Stimulated activated CD4-positive, alpha-beta T cell treated with anti-CD3 and anti-CD28 coated beads, Interleukin-4, amount 100 ng/mL, for 4 hours (primary cell): ENCODE data around the gene RIMS4.
"Not testable (repeated sequence)": the region's sequence is repeated elsewhere in the genome, so short reads cannot be mapped to it uniquely, and the experiment has no call there.

Experiments
- DNase-seq, 2 experiments: peaks; one replicate each; pipeline ENCODE4 v3.0.0-alpha.2; 2020

RIMS4 gene

GRCh38 chr20:44790638-44791393 lies 19.5 kb downstream of the RIMS4 start:
- DNase-seq: no peak

DNA sequence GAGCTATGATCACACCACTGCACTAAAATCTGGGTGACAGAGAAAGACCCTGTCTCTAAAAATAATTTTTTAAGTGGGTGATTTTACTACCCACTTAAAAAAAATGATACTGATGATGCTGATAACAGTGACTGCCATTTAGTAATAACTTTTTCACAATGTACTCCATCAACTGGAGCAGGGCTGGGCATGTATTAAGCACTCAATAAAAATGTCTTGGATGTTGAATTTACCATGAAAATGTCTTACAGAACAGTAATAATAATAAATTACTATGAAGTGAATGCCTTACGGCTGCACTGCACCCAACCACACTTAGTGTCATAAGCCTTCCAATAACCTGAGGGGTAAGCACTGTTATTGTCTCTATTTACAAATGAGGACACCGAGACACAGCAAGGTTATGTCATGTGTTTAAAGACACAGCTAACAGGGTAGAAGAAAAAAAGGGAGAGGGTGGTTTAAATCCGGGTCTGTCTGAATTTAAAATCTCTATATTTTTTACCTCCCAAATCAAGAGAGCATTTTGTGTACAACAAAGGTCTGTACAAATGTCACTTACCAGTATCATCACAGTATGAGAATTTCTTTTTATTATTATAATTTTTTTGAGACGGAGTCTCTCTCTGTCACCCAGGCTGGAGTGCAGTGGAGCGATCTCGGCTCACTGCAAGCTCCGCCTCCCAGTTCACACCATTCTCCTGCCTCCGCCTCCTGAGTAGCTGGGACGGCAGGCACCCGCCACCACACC lies 21.5 kb downstream of the RIMS4 start:
- DNase-seq: no peak

DNA sequence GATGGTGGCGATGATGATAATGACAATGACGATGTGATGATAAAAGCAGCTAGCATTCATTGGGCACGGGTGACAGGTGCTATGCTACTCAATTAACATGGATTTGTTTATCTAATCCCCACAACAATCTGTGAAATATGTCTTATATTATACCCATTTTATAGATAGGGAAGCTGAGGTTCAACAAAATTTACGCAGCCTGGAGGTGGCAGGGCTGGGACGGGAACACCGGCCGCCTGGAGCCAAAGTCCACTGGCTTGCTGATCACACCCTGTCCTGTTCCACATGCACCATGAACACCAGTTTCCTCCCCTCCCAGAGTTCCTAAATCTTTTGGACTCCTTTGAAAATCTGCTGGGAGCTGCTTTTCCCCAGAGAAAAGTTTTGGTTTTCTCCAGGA lies 23.0 kb downstream of the RIMS4 start:
- no peak for DNase-seq

- DNase-seq: no peak
These were observed 24.6 kb downstream of the RIMS4 start for GRCh38 chr20:44785768-44786167.

- DNase-seq: no peak
These were observed 25.7 kb downstream of the RIMS4 start for GRCh38 chr20:44784688-44785087.

DNA sequence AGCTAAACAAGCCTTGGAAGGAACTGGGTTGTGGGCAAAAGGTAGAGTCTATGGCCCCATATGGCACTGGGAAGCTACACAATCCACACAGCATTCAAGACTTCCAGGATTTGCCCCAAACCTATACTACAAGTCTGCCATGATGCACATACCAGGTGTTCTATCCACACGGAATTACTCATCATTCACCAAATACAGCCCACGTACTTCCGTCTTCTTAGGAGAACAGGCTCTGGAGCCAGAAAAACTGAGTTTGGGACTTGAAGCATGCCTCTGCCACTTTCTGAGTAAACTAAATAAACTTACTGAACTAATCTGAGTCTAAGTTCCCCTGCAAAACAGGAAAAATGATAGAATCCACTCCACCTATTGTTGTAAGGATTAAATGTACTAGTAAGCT lies 28.6 kb downstream of the RIMS4 start:
- DNase-seq: no peak

DNA sequence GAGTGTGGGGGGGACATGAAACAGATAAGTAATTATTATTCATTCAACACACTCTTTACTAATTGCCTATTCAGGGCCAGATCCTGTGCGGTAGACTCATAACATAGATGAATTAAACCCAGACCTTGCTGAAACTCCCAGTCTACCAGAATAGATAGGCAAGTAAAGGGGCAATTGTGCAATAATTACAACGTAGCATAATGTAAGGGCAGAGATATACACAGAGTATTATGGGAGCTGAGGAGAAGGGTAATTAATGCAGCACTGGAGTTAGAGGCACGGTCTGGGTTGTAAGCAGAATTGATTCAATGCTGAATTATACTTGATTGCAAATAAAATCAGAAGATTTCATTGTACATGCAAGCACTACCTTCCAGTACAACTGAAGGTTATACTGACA lies 29.2 kb downstream of the RIMS4 start:
- DNase-seq: no peak

DNA sequence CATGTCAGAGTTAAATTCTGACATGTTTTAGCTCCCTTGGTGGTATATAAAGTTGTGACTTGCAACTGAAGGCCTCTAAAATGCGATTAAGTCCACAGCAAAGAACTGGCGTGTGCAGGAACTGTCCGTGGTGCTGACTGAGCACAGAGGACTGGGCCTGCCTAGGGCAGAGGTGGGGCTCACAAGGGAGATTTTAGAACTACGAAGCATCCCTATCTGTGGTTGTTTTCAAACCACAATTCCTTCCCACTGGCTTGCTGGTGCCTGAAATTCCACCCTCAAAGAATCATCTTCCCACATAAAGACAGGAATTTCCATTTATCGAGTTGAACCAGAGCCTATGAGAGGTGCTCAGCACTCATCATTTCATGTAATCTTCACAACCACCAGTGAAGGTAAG lies 30.1 kb downstream of the RIMS4 start:
- DNase-seq: peak in 1 of 2 experiments; percentile 30

- no peak for DNase-seq
These were observed 33.4 kb downstream of the RIMS4 start for GRCh38 chr20:44776980-44777379.

- DNase-seq: no peak
These were observed 37.1 kb downstream of the RIMS4 start for GRCh38 chr20:44773070-44773829.

- DNase-seq: no peak
These were observed 37.7 kb downstream of the RIMS4 start for GRCh38 chr20:44772636-44773035.

DNA sequence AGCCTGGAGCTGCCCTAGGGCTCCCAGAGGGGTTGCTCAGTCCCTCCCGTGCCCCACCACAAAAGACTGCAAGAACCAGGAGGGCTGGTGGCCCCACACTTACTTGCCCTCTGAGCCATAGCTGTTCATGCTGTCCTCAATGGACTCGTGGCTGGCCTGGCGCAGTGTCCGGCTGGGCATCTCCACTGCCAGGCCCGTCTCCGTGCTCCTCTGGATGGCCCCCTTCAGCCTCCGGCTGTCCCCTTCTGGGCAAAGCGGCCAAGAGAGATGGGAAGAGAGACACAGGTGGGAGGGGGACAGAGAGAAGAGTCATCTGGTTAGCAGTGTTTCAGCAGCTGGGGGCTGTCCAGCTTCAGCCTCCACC lies 39.2 kb downstream of the RIMS4 start:
- no peak for DNase-seq

DNA sequence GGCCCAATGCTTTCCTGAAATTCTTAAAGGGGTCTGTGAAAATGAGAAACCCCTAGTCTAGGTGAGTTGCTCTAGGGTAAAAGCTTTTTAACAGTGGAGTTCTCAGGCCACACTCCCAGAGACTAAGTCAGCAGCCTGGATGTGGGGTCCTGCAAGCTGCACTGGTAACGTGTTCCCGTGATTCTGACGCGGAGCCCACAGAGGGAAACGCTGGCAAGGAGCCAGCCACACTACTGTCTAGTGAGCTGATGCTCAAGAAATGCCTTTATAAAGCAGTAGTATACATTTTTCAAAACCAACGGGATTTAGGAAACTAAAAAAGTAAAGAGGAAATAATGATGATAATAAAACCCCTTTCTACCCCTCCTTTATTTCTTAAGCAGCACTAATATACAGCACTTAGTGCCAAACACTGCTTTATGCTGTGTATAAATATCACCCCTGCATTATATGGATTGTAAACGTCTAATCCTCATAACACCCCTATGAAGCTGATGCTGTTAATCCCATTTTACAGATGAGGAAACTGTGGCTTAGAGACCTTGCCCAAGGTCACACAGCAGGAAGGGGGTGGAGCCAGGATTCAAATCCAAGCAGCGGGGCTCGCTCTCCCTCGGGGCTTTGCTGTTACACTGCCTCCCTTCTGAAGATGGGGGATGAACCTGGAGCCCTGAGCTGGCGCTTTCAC lies 39.7 kb downstream of the RIMS4 start:
- no peak for DNase-seq

- no peak for DNase-seq
These were observed 40.9 kb downstream of the RIMS4 start for GRCh38 chr20:44769481-44769863.

DNA sequence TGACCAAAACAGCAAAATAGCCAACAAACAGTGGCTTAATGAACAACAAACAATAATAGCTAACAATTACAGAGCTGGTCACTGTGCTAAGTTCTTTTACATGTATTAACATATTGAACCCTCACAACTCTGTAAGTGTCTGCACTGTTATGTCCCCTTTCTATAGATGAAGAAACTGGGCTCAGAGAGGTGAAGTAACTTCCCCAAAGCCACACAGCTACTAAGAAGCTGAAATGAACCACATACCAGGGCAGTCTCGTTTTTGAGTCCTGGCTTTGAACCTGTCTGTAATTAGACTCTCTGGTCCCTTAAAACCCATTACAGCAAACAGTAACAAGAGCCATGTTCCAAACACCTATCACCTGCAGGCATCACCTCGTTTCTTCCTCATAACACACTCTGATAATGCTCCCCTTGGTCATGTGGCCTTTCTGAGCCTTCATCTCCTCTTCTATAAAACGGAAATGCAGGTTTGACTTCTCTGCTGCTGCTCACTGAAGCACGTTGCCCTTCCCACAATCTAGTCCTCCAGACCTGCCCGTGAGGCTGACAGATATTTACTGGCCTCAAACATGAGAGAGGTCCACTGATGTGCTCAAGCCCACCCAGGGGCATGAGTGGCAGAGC lies 41.4 kb downstream of the RIMS4 start:
- DNase-seq: no peak

- DNase-seq: no peak
These were observed 42.1 kb downstream of the RIMS4 start for GRCh38 chr20:44768256-44768655.

- no peak for DNase-seq
These were observed 44.5 kb downstream of the RIMS4 start for GRCh38 chr20:44765701-44766347.

DNA sequence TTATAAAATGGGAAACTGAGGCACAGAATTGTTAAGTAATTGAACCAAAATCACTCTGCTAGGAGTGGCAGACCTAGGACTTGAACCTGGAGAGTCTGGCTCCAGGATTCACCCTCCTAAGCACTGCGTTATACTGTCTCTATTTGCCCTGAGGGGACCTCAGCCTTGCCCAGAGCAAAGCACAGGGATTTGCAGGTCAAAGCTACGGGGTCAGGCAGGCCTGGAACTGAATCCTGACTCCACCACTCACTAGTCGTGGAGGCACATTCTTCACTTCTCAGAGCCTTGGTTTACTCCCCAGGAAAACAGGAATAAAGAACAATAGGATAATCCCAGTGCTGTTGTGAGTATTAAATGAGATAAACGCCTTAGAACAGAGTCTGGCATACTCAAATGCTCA lies 45.3 kb downstream of the RIMS4 start:
- no peak for DNase-seq

DNA sequence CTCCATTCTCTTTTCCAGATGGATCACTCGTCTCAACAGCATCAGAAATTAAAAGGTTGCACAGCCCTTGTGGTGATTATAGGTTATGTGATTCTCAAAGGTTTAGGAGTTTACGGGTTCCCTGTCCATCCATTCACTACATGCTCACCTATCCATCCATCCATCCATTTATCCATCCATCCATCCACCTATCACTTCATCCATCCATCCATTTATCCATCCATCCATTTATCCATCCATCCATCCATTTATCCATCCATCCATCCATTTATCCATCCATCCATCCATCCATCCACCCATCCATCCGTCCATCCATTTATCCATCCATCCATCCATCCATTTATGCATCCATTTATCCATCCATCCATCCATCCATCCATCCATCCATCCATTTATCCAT lies 46.5 kb downstream of the RIMS4 start:
- DNase-seq: not testable (repeated sequence)

DNA sequence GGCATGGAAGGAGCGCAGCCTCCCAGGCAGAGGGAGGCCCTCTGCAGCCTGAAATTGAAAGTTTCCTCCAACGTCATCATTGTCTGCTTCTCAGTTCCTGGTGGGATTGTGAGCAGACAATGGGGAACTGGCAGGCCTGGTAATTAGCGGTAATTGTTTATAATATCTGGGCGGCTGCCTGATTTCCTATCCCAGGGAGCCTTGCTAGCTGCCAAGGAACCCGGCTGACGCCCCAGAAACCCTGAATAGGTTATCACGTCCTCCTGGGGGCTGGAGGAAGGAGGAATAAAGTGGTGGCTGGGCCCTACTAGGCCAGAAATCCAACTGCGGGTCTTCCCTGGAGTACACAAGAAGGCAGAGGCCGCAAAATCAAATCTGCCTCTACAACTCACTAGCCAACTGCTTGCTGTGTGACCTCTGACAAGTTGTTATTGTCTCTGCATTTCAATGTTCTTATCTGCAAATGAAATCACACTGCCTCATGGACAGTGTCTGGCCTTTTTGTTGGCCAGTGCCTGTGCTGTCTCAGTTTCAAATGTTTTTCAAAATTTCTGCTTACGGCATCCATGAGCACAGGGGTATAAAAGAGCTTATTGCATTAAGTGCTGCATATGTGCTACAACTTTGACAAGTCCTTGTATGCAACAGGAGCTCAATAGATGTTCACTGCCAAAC lies 47.7 kb downstream of the RIMS4 start:
- DNase-seq: no peak

DNA sequence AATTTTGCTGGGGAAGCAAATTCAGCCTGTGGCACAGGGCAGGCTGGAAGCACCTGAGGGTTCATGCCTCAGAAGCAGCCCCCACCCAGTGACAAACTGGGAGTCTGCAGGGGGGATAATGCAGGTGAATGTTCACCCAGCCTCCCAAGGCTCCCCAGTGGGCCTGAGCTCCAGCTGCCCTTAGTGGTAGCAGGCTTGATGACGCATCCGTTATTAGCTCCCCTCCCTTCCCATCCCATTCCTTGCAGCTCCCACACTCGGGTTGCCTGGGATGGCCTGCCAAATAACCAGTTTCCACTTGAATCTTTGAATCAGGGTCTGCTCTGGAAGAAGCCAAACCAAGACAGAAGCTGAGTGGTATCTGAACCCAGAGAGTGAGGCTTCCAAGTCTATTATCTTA lies 48.9 kb downstream of the RIMS4 start:
- no peak for DNase-seq

GRCh38 chr20:44759595-44759994 lies 50.8 kb downstream of the RIMS4 start:
- DNase-seq: no peak
